Neural cell (in vitro differentiated cells): ENCODE data around the gene PACSIN2. TPM values are rescaled to one million over a fixed set of nuclear protein-coding genes. Genes with fewer than 3 reads are reported as not detected.

Experiments
- H2AFZ ChIP-seq: fragments of 200-600, 300-800 bp; sonication (generic), shearing (Covaris generic); 2 replicates; pipeline ENCODE4 v1.6.0; 2014; ENCODE audit warnings: low read depth, mild to moderate bottlenecking, antibody characterized with exemption, low read length, moderate library complexity
- H3F3A ChIP-seq: fragments of 200-600 bp; shearing (Covaris generic); 2 replicates; pipeline ENCODE4 v1.6.1; 2016; ENCODE audit warnings: mild to moderate bottlenecking, moderate library complexity, mixed read lengths, antibody characterized with exemption, low read length; ENCODE audit not compliant: insufficient read depth, poor library complexity, severe bottlenecking
- H3K27ac ChIP-seq: fragments of 200-600, 300-800 bp; sonication (generic), shearing (Covaris generic); 2 replicates; pipeline ENCODE4 v1.5.1; 2014; ENCODE audit warnings: mild to moderate bottlenecking, low read length, moderate library complexity
- H3K27me3 ChIP-seq: fragments of 300-800, 200-600 bp; sonication (generic), shearing (Covaris generic); 2 replicates; pipeline ENCODE4 v1.6.0; 2014; ENCODE audit warnings: mild to moderate bottlenecking, low read depth, low read length, moderate library complexity; ENCODE audit not compliant: insufficient read depth
- H3K36me3 ChIP-seq: fragments of 300-800, 200-600 bp; sonication (generic), shearing (Covaris generic); 2 replicates; pipeline ENCODE4 v1.5.1; 2014; ENCODE audit warnings: mild to moderate bottlenecking, antibody characterized with exemption, low read length, moderate library complexity; ENCODE audit not compliant: insufficient read depth
- H3K4me2 ChIP-seq: fragments of 300-800, 200-600 bp; sonication (generic), shearing (Covaris generic); 2 replicates; pipeline ENCODE4 v1.6.0; 2014; ENCODE audit warnings: mild to moderate bottlenecking, low read length
- H3K4me3 ChIP-seq: fragments of 300-800, 200-600 bp; sonication (generic), shearing (Covaris generic); 2 replicates; pipeline ENCODE4 v1.5.1; 2014; ENCODE audit warnings: mild to moderate bottlenecking, low read length, moderate library complexity
- H3K79me2 ChIP-seq: fragments of 200-600 bp; shearing (Covaris generic); replicated peaks from 2 replicates; pipeline ENCODE4 v1.6.0; 2014; ENCODE audit warnings: mild to moderate bottlenecking, low read length, moderate library complexity; ENCODE audit not compliant: insufficient read depth
- H3K9ac ChIP-seq: fragments of 300-800, 200-600 bp; sonication (generic), shearing (Covaris generic); 2 replicates; pipeline ENCODE4 v1.6.1; 2016; ENCODE audit warnings: mild to moderate bottlenecking, low read length, mixed read lengths
- H3K9me2 ChIP-seq: fragments of 200-600 bp; shearing (Covaris generic); 2 replicates; pipeline ENCODE4 v1.6.1; 2016; ENCODE audit warnings: mild to moderate bottlenecking, low read length, mixed read lengths; ENCODE audit not compliant: insufficient read depth
- H3K9me3 ChIP-seq: fragments of 200-600, 300-800 bp; sonication (generic), shearing (Covaris generic); 2 replicates; pipeline ENCODE4 v1.6.1; 2016; ENCODE audit warnings: mild to moderate bottlenecking, mixed run types, low read length, moderate library complexity, mixed read lengths
- H4K20me1 ChIP-seq: fragments of 200-600 bp; shearing (Covaris generic); 2 replicates; pipeline ENCODE4 v1.6.1; 2016; ENCODE audit warnings: mild to moderate bottlenecking, mixed run types; ENCODE audit not compliant: insufficient read depth
- CTCF ChIP-seq: fragments of 450-650 bp; IDR thresholded peaks from 2 replicates; pipeline ENCODE4 v1.5.1; 2014; ENCODE audit warnings: antibody characterized with exemption, mild to moderate bottlenecking, moderate library complexity; ENCODE audit not compliant: poor library complexity, severe bottlenecking
- EP300 ChIP-seq: fragments of 450-650 bp; conservative IDR thresholded peaks from 2 replicates; pipeline ENCODE4 v1.6.1; 2014; ENCODE audit warnings: antibody characterized with exemption, mild to moderate bottlenecking, moderate library complexity; ENCODE audit not compliant: poor library complexity, severe bottlenecking
- EZH2 ChIP-seq: fragments of 200-600, 300-800 bp; shearing (Covaris generic), sonication (generic); IDR thresholded peaks from 2 replicates; pipeline ENCODE4 v1.6.1; 2014; ENCODE audit warnings: antibody characterized with exemption, low read length, borderline replicate concordance, mild to moderate bottlenecking; ENCODE audit not compliant: insufficient read depth, poor library complexity, severe bottlenecking
- MXI1 ChIP-seq: fragments of 450-650 bp; conservative IDR thresholded peaks from 2 replicates; pipeline ENCODE4 v1.6.1; 2014; ENCODE audit warnings: antibody characterized with exemption, mild to moderate bottlenecking; ENCODE audit not compliant: poor library complexity, severe bottlenecking
- POLR2AphosphoS5 ChIP-seq: IDR thresholded peaks from 2 replicates; pipeline ENCODE4 v1.6.1; 2012
- RAD21 ChIP-seq: fragments of 450-650 bp; conservative IDR thresholded peaks from 2 replicates; pipeline ENCODE4 v1.6.1; 2014; ENCODE audit warnings: antibody characterized with exemption, mild to moderate bottlenecking, moderate library complexity
- SMC3 ChIP-seq: fragments of 450-650 bp; conservative IDR thresholded peaks from 2 replicates; pipeline ENCODE4 v1.6.1; 2014; ENCODE audit warnings: antibody characterized with exemption, mild to moderate bottlenecking, moderate library complexity; ENCODE audit not compliant: poor library complexity
- TAF1 ChIP-seq: IDR thresholded peaks from 2 replicates; pipeline ENCODE4 v1.6.1; 2012; ENCODE audit warnings: low read depth
- polyA plus RNA-seq: library from polyadenylated mRNA; depleted of rRNA; stranded (reverse); fragments of >200 nt; gene quantifications from 2 replicates; pipeline ENCODE4 v1.2.3, GENCODE V29; 2014
- TF ChIP-seq, protein P1 (sequence below): IDR thresholded peaks from 2 replicates; pipeline ENCODE4 v1.6.1; 2012; ENCODE audit warnings: borderline replicate concordance

Gene PACSIN2
- polyA plus RNA-seq, 1 donor from 2014 or later, result 47.2 TPM

DNA sequence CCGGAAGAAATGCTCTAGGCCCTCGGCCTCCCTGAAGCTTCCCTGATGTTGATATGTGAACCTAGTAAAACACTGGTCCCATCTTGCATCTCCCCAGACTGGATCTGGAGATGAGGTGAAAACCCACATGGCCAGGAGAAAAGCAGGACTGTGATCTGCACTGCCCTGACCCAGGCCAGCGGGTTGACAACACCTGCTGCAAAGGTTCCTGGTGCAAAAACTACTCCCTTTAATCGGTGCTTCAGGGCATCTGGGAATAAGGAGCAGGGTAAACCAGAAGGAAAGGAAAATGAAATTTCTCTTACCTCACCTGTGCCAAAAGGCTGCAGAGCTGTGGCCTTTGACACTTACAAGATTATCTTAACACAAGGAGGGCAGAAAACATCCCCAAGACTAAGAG, 30.6 kb downstream of the PACSIN2 start:
- no peaks in the 10 kb centered on the region for H3K36me3 ChIP-seq
- H3K9me2 ChIP-seq, result no peaks in the 10 kb centered on the region
- H4K20me1 ChIP-seq, result no peaks in the 10 kb centered on the region
- no peaks in the 10 kb centered on the region for H3K27me3 ChIP-seq
- TF ChIP-seq MXI1, result no peak
- TF ChIP-seq EZH2, result no peak
- TF ChIP-seq RAD21, result no peak
- no peak for TF ChIP-seq EP300
- no peak for TF ChIP-seq SMC3
- TF ChIP-seq CTCF, result no peak
- TF ChIP-seq, protein P1, sequence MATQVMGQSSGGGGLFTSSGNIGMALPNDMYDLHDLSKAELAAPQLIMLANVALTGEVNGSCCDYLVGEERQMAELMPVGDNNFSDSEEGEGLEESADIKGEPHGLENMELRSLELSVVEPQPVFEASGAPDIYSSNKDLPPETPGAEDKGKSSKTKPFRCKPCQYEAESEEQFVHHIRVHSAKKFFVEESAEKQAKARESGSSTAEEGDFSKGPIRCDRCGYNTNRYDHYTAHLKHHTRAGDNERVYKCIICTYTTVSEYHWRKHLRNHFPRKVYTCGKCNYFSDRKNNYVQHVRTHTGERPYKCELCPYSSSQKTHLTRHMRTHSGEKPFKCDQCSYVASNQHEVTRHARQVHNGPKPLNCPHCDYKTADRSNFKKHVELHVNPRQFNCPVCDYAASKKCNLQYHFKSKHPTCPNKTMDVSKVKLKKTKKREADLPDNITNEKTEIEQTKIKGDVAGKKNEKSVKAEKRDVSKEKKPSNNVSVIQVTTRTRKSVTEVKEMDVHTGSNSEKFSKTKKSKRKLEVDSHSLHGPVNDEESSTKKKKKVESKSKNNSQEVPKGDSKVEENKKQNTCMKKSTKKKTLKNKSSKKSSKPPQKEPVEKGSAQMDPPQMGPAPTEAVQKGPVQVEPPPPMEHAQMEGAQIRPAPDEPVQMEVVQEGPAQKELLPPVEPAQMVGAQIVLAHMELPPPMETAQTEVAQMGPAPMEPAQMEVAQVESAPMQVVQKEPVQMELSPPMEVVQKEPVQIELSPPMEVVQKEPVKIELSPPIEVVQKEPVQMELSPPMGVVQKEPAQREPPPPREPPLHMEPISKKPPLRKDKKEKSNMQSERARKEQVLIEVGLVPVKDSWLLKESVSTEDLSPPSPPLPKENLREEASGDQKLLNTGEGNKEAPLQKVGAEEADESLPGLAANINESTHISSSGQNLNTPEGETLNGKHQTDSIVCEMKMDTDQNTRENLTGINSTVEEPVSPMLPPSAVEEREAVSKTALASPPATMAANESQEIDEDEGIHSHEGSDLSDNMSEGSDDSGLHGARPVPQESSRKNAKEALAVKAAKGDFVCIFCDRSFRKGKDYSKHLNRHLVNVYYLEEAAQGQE, result no peak
- TF ChIP-seq POLR2AphosphoS5, result no peak
- TF ChIP-seq TAF1, result no peak
- no peak overlapping the region for H2AFZ ChIP-seq
- H3K9me3 ChIP-seq, result no peaks in the 10 kb centered on the region
- no peak overlapping the region for H3K27ac ChIP-seq
- H3K9ac ChIP-seq, result no peak overlapping the region
- H3K4me3 ChIP-seq, result no peak overlapping the region
- no peaks in the 10 kb centered on the region for H3F3A ChIP-seq
- H3K4me2 ChIP-seq, result no peak overlapping the region
- no peaks in the 10 kb centered on the region for H3K79me2 ChIP-seq

- H3F3A ChIP-seq, result no peaks in the 10 kb centered on the region
- no peaks in the 10 kb centered on the region for H3K27me3 ChIP-seq
- no peaks in the 10 kb centered on the region for H4K20me1 ChIP-seq
- H3K4me3 ChIP-seq, result no peak overlapping the region
- TF ChIP-seq EZH2, result no peak
- TF ChIP-seq RAD21, result no peak
- TF ChIP-seq TAF1, result no peak
- no peaks in the 10 kb centered on the region for H3K9me3 ChIP-seq
- no peaks in the 10 kb centered on the region for H3K9me2 ChIP-seq
- H2AFZ ChIP-seq, result no peak overlapping the region
- H3K9ac ChIP-seq, result no peak overlapping the region
- no peaks in the 10 kb centered on the region for H3K79me2 ChIP-seq
- H3K36me3 ChIP-seq, result no peaks in the 10 kb centered on the region
- no peak overlapping the region for H3K4me2 ChIP-seq
- no peak overlapping the region for H3K27ac ChIP-seq
Observed at GRCh38 chr22:42983470-42983869, 31.5 kb downstream of the PACSIN2 start.

GRCh38 chr22:42979606-42980005, 35.3 kb downstream of the PACSIN2 start:
- Histone ChIP-seq H3K36me3 (no peaks in the 10 kb centered on the region), H3K4me3 (no peak overlapping the region), H3K27ac (no peak overlapping the region), H3K9me3 (no peaks in the 10 kb centered on the region), H3F3A (no peaks in the 10 kb centered on the region), H2AFZ (no peak overlapping the region), H3K79me2 (no peaks in the 10 kb centered on the region), H3K27me3 (no peaks in the 10 kb centered on the region), H3K9me2 (no peaks in the 10 kb centered on the region), H4K20me1 (no peaks in the 10 kb centered on the region), H3K4me2 (no peak overlapping the region), H3K9ac (no peak overlapping the region)
- TF ChIP-seq RAD21 (no peak), MXI1 (no peak), SMC3 (no peak), EZH2 (no peak), EP300 (no peak), CTCF (no peak)
